ENCODE results near the gene MMD2. TPM values are rescaled to one million over a fixed set of nuclear protein-coding genes. Genes with fewer than 3 reads are reported as not detected.

Gene MMD2
- total and polyA plus RNA-seq, 2 of the 8 experiments (the other 6 are each of a cell fraction or from before 2014, with no cell fraction given) = 0.14 TPM; not detected in 1

GRCh38 chr7:4951304-4951703 lies 7.7 kb downstream of the MMD2 start:
- DNase-seq (ENCODE audit: low read depth in 1 of 2, low spot score in 2 of 2) = no peak
- WGBS, 2 experiments (ENCODE audit: extremely low coverage in 1 of 2, insufficient coverage in 1 of 2, insufficient read length in 1 of 2, insufficient replicate concordance in 2 of 2, low coverage in 1 of 2, low lambda C conversion rate in 2 of 2, missing lambda C conversion rate in 1 of 2) = 65% methylated on average over 5 of the region's 5 CpGs; no CpG with 5 or more reads in 1 of the 2 experiments

More at GRCh38 chr7:4951304-4951703, 7.7 kb downstream of the MMD2 start:
- Histone ChIP-seq H3K36me3 (ENCODE audit: control insufficient read depth in 2 of 4, insufficient read depth in 4 of 4, low read length in 3 of 4) (no peaks in the 10 kb centered on the region), H2BK5ac (ENCODE audit: low read depth, low read length) (no peak overlapping the region), H3K14ac (ENCODE audit: insufficient read length) (no peak overlapping the region), H3K4ac (replicated peaks; ENCODE audit: insufficient read length, low read depth, low read length) (no peak overlapping the region), H3K79me2 (ENCODE audit: control insufficient read depth in 1 of 2, insufficient read depth in 2 of 2, low read length in 2 of 2) (no peaks in the 10 kb centered on the region), H2BK20ac (ENCODE audit: low read length) (no peak overlapping the region), H3K79me1 (ENCODE audit: low read depth, low read length) (no peaks in the 10 kb centered on the region), H3K4me3 (ENCODE audit: extremely low read depth in 1 of 4, insufficient read depth in 2 of 4, low read depth in 3 of 4, low read length in 4 of 4) (no peak overlapping the region), H4K5ac (ENCODE audit: insufficient read length, low read depth, low read length) (no peak overlapping the region), H3K56ac (replicated peaks; ENCODE audit: insufficient read length, low read depth, low read length) (no peak overlapping the region), H3K4me1 (replicated peaks in 1 of 4; ENCODE audit: control insufficient read depth in 3 of 4, insufficient read depth in 4 of 4, low read length in 3 of 4) (no peaks in the 10 kb centered on the region), H3K9ac (replicated peaks in 1 of 4; ENCODE audit: extremely low read depth in 1 of 4, low read depth in 3 of 4, low read length in 3 of 4) (no peak overlapping the region), H3K27me3 (replicated peaks in 1 of 4; ENCODE audit: control insufficient read depth in 3 of 4, extremely low read depth in 1 of 4, insufficient read depth in 3 of 4, low read length in 3 of 4) (0 out of 7 replicates have a peak, but pooled peaks cover 0 to under 1% (median 0%) of the 10 kb centered on the region in 4 experiments), H3K23ac (ENCODE audit: insufficient read length) (no peak overlapping the region), H4K20me1 (replicated peaks in 1 of 2; ENCODE audit: control insufficient read depth in 1 of 2, insufficient read depth in 2 of 2, low read length in 2 of 2) (peaks cover 0 to 2% of the 10 kb centered on the region in 2 experiments), H4K8ac (ENCODE audit: extremely low read depth, insufficient read depth, low read length) (no peak overlapping the region), H2BK12ac (ENCODE audit: low read depth, low read length) (no peak overlapping the region), H2BK120ac (replicated peaks; ENCODE audit: low read depth, low read length) (no peak overlapping the region), H4K91ac (replicated peaks; ENCODE audit: insufficient read length, low read length) (no peak overlapping the region), H2BK15ac (ENCODE audit: low read length) (no peak overlapping the region), H3K27ac (ENCODE audit: low read depth, low read length) (no peak overlapping the region), H3K18ac (ENCODE audit: extremely low read depth, low read length) (no peak overlapping the region), H3K4me2 (ENCODE audit: insufficient read depth in 1 of 2, low read depth in 2 of 2, low read length in 2 of 2) (no peak overlapping the region), H2AFZ (ENCODE audit: low read length) (no peak overlapping the region), H2AK5ac (ENCODE audit: low read depth, low read length) (no peak overlapping the region), H3K9me3 (ENCODE audit: insufficient read depth in 2 of 2, low read depth in 1 of 2, low read length in 1 of 2) (no peaks in the 10 kb centered on the region), H3K23me2 (ENCODE audit: low read depth, low read length) (peaks cover 4% of the 10 kb centered on the region; the same call in 1 of the 2 replicates)
- ChIA-PET POLR2A (ENCODE audit: partially characterized antibody) (no interaction called here), CTCF (ENCODE audit: partially characterized antibody) (interaction anchor here (0.7 to 1.1 kb wide), 3 partner anchors 8 to 133 kb away, joined by 3 to 6 read pairs (median 3); no protein-coding TSS in a partner anchor)
- TF ChIP-seq SRF (IDR thresholded peaks at IDR 0.05; ENCODE audit: low read depth, low read length) (no peak), JUND (IDR thresholded peaks at IDR 0.05; ENCODE audit: low read length) (no peak), KDM1A (IDR thresholded peaks at IDR 0.05; ENCODE audit: borderline replicate concordance, low read length) (no peak), TCF12 (IDR thresholded peaks at IDR 0.05; ENCODE audit: low read depth, low read length) (no peak), NRF1 (IDR thresholded peaks at IDR 0.05; ENCODE audit: low read depth, low read length) (no peak), EGR1 (IDR thresholded peaks at IDR 0.05; ENCODE audit: borderline replicate concordance, low read depth, low read length) (no peak), NANOG (IDR thresholded peaks at IDR 0.05; ENCODE audit: insufficient read depth, low read depth, low read length, poor library complexity, severe bottlenecking) (no peak), TAF1 (IDR thresholded peaks at IDR 0.05; ENCODE audit: low read depth, low read length) (no peak), BRCA1 (IDR thresholded peaks at IDR 0.05; ENCODE audit: low read depth, low read length) (no peak), TEAD4 (IDR thresholded peaks at IDR 0.05; ENCODE audit: low read depth, low read length) (no peak), EZH2 (IDR thresholded peaks at IDR 0.05; ENCODE audit: low read depth, low read length, severe bottlenecking) (no peak)
- no peak for FAIRE-seq

Measured in H1 (cell line).